PC-3 (cell line): ENCODE data around the gene MAP7. TPM values are rescaled to one million over a fixed set of nuclear protein-coding genes. Genes with fewer than 3 reads are reported as not detected.

ENCODE experiments used
- ATAC-seq: fragments of 200-7000 bp; cut with Tn5 transposase; 2 replicates; pipeline ENCODE4 v1.9.1; 2020; ENCODE audit warnings: mild to moderate bottlenecking, moderate library complexity
- BruUV-seq: library from RNA; stranded (reverse); fragments of 400-500 nt; replicated peaks from 2 replicates; lab custom pipeline; 2021; lab: Mats Ljungman, UMichigan
- CTCF ChIA-PET: fragments of 300-600 bp; sonication (Branson Sonifier 250); formaldehyde crosslinking; loops from one replicate; lab custom pipeline; 2022; ENCODE audit warnings: antibody characterized with exemption; lab: Charles Lee
- POLR2A ChIA-PET: fragments of 300-600 bp; sonication (Branson Sonifier 250); formaldehyde crosslinking; loops from one replicate; lab custom pipeline; 2022; ENCODE audit warnings: antibody characterized with exemption; ENCODE audit not compliant: unreplicated experiment; lab: Charles Lee
- DNase-seq: peaks from one replicate; pipeline ENCODE4 v3.0.0-alpha.2; 2015
- H2AFZ ChIP-seq: fragments of 300-600 bp; sonication (generic); 2 replicates; pipeline ENCODE4 v1.6.0; 2016; ENCODE audit warnings: antibody characterized with exemption, low read length
- H3F3A ChIP-seq: fragments of 300-600 bp; sonication (generic); one replicate; pipeline ENCODE4 v1.6.0; 2017; ENCODE audit warnings: antibody characterized with exemption, low read length, control low read depth, mild to moderate bottlenecking; ENCODE audit not compliant: unreplicated experiment
- H3K27ac ChIP-seq: fragments of 300-600 bp; sonication (generic); 2 replicates; pipeline ENCODE4 v1.5.1; 2016; ENCODE audit warnings: mild to moderate bottlenecking, low read length
- H3K27me3 ChIP-seq: fragments of 300-600 bp; sonication (generic); 2 replicates; pipeline ENCODE4 v1.6.1; 2016; ENCODE audit warnings: low read length, mixed read lengths
- H3K36me3 ChIP-seq: fragments of 300-600 bp; sonication (generic); 2 replicates; pipeline ENCODE4 v1.6.1; 2016; ENCODE audit warnings: low read depth, mixed run types, low read length, mixed read lengths
- H3K4me1 ChIP-seq: fragments of 300-600 bp; sonication (generic); 2 replicates; pipeline ENCODE4 v1.5.1; 2016; ENCODE audit warnings: low read length; ENCODE audit not compliant: insufficient read depth
- H3K4me2 ChIP-seq: fragments of 300-600 bp; sonication (generic); 2 replicates; pipeline ENCODE4 v1.6.0; 2016; ENCODE audit warnings: low read length
- H3K4me3 ChIP-seq: fragments of 300-600 bp; sonication (generic); 2 replicates; pipeline ENCODE4 v1.5.1; 2016; ENCODE audit warnings: mild to moderate bottlenecking, low read length, mixed read lengths
- H3K79me2 ChIP-seq: fragments of 300-600 bp; sonication (generic); 2 replicates; pipeline ENCODE4 v1.6.1; 2017; ENCODE audit warnings: low read length, mixed read lengths
- H3K9ac ChIP-seq: fragments of 300-600 bp; sonication (generic); 2 replicates; pipeline ENCODE4 v1.6.0; 2016; ENCODE audit warnings: mild to moderate bottlenecking, low read length
- H3K9me2 ChIP-seq: fragments of 300-600 bp; sonication (generic); replicated peaks from 2 replicates; pipeline ENCODE4 v1.6.1; 2016; ENCODE audit warnings: mixed run types, low read length, mixed read lengths
- H3K9me3 ChIP-seq: fragments of 300-600 bp; sonication (generic); 2 replicates; pipeline ENCODE4 v1.6.1; 2016; ENCODE audit warnings: low read length, mixed read lengths
- H4K20me1 ChIP-seq: fragments of 300-600 bp; sonication (generic); 2 replicates; pipeline ENCODE4 v1.6.1; 2016; ENCODE audit warnings: low read length, mixed read lengths
- CTCF ChIP-seq: fragments of 300-600 bp; sonication (generic); conservative IDR thresholded peaks from 2 replicates; pipeline ENCODE4 v1.5.1; 2017; ENCODE audit warnings: antibody characterized with exemption, low read depth, mild to moderate bottlenecking, low read length
- EZH2 ChIP-seq: fragments of 300-600 bp; sonication (generic); IDR thresholded peaks from one replicate; pipeline ENCODE4 v1.6.1; 2017; ENCODE audit warnings: antibody characterized with exemption, mild to moderate bottlenecking, low read length; ENCODE audit not compliant: unreplicated experiment
- EZH2phosphoT487 ChIP-seq: fragments of 300-600 bp; sonication (generic); IDR thresholded peaks from 2 replicates; pipeline ENCODE4 v1.6.1; 2018; ENCODE audit warnings: mild to moderate bottlenecking, antibody characterized with exemption, low read length, borderline replicate concordance
- intact Hi-C: fragments of 100-400 bp; cut with micrococcal nuclease; formaldehyde crosslinking; loops from 2 replicates; pipeline ENCODE4 v1.9.0; 2023
- total RNA-seq: library from RNA; depleted of rRNA; stranded (reverse); fragments of >200 nt; gene quantifications from 2 replicates; pipeline ENCODE4 v1.2.3, GENCODE V29; 2014

MAP7 gene
- total RNA-seq, 1 experiment from 2014 or later = 13.9 TPM

DNA sequence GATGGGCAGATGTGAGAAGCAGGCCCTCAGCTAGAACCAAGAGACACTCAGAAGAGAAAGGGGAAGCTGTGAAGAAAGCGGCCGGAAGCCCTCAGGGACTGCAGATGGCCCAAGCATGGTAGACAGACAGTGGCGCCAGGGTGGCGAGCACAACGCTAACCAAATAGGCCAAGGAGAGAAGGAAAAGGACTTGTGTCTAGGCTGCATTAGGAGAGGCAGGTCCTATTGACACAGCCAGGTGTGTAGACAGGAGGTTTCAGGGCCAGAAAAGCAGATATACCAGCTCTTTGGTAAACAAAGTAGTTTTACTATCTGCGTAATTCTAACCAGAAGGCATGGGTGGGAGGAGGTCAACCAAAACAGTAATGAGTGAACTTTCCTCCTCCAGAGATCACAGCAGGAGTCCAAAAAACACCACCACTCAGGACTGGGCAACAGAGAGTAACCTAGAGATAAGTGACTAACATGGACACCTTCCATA, 15.8 kb upstream of the MAP7 start:
- no TSS peak for BruUV-seq
- H3K9me3 ChIP-seq = peaks cover 5% of the 10 kb centered on the region; the same call in 1 of the 2 replicates
- no peaks in the 10 kb centered on the region for H3F3A ChIP-seq
- H3K27me3 ChIP-seq = no peaks in the 10 kb centered on the region
- intact Hi-C loops = loop anchor here (5.0 kb wide), 1 partner anchor 46 kb away; no protein-coding TSS in a partner anchor
- DNase-seq = peak; percentile 75
- no peaks in the 10 kb centered on the region for H3K9me2 ChIP-seq
- H2AFZ ChIP-seq = no peak overlapping the region
- CTCF ChIA-PET = interaction anchor here (0.6 kb wide), 1 partner anchor 162 kb away, joined by 3 read pairs; no protein-coding TSS in a partner anchor
- peak overlapping the region; percentile 68 for H3K4me2 ChIP-seq
- H3K4me1 ChIP-seq = peaks cover 38% of the 10 kb centered on the region
- H3K9ac ChIP-seq = peak overlapping the region; percentile 78
- H4K20me1 ChIP-seq = no peaks in the 10 kb centered on the region
- ATAC-seq = peak; percentile 65
- POLR2A ChIA-PET = no interaction called here
- peak overlapping the region; percentile 97 for H3K27ac ChIP-seq
- H3K36me3 ChIP-seq = peaks cover 1% of the 10 kb centered on the region; the same call in 1 of the 2 replicates
- TF ChIP-seq CTCF = no peak
- no peak for TF ChIP-seq EZH2phosphoT487
- TF ChIP-seq EZH2 = no peak
- H3K4me3 ChIP-seq = peak overlapping the region; percentile 42; the same call in 1 of the 2 replicates
- H3K79me2 ChIP-seq = no peaks in the 10 kb centered on the region

- peaks cover 38% of the 10 kb centered on the region for H3K4me1 ChIP-seq
- no peak overlapping the region for H2AFZ ChIP-seq
- intact Hi-C loops = no loop called here
- H3K4me2 ChIP-seq = no peak overlapping the region
- TF ChIP-seq CTCF (no peak), EZH2phosphoT487 (no peak), EZH2 (no peak)
- no peaks in the 10 kb centered on the region for H3K9me2 ChIP-seq
- H3K79me2 ChIP-seq = no peaks in the 10 kb centered on the region
- no TSS peak for BruUV-seq
- no peaks in the 10 kb centered on the region for H3K9me3 ChIP-seq
- H3K36me3 ChIP-seq = no peaks in the 10 kb centered on the region
- 0 out of 2 replicates have a peak overlapping the region, but pooled peaks have one; percentile 8 for H3K27ac ChIP-seq
- no peaks in the 10 kb centered on the region for H3F3A ChIP-seq
- no peaks in the 10 kb centered on the region for H3K27me3 ChIP-seq
- ChIA-PET CTCF (no interaction called here), POLR2A (no interaction called here)
- no peak for ATAC-seq
- no peaks in the 10 kb centered on the region for H4K20me1 ChIP-seq
- no peak overlapping the region for H3K4me3 ChIP-seq
- H3K9ac ChIP-seq = no peak overlapping the region
- no peak for DNase-seq
Observed at GRCh38 chr6:136564180-136564579, 14.0 kb upstream of the MAP7 start.
